Measurements from ENCODE around the gene ARID2.

Gene ARID2

GRCh38 chr12:45939759-45940158, 210.3 kb downstream of the ARID2 start:
- DNase-seq (ENCODE audit: low spot score) = no peak

GRCh38 chr12:45944771-45945170, 215.3 kb downstream of the ARID2 start:
- no peak for DNase-seq (ENCODE audit: low spot score)

GRCh38 chr12:45946435-45946834, 216.9 kb downstream of the ARID2 start:
- DNase-seq (ENCODE audit: low spot score) = no peak

- no peak for DNase-seq (ENCODE audit: low spot score)
Observed at GRCh38 chr12:45948546-45948945, 219.0 kb downstream of the ARID2 start.
